HG02763 (cell line): Measurements from ENCODE around the gene CEND1.

Experiments
- ATAC-seq: cut with Tn5 transposase; IDR thresholded peaks from one replicate; pipeline ENCODE4 v1.9.1; 2021; ENCODE audit warnings: mild to moderate bottlenecking, moderate library complexity; ENCODE audit not compliant: unreplicated experiment

CEND1 gene

GRCh38 chr11:796565-797295 lies 6.8 kb upstream of the CEND1 start:
- no peak for ATAC-seq

- no peak for ATAC-seq
These were observed 6.0 kb upstream of the CEND1 start for GRCh38 chr11:795634-796564.

DNA sequence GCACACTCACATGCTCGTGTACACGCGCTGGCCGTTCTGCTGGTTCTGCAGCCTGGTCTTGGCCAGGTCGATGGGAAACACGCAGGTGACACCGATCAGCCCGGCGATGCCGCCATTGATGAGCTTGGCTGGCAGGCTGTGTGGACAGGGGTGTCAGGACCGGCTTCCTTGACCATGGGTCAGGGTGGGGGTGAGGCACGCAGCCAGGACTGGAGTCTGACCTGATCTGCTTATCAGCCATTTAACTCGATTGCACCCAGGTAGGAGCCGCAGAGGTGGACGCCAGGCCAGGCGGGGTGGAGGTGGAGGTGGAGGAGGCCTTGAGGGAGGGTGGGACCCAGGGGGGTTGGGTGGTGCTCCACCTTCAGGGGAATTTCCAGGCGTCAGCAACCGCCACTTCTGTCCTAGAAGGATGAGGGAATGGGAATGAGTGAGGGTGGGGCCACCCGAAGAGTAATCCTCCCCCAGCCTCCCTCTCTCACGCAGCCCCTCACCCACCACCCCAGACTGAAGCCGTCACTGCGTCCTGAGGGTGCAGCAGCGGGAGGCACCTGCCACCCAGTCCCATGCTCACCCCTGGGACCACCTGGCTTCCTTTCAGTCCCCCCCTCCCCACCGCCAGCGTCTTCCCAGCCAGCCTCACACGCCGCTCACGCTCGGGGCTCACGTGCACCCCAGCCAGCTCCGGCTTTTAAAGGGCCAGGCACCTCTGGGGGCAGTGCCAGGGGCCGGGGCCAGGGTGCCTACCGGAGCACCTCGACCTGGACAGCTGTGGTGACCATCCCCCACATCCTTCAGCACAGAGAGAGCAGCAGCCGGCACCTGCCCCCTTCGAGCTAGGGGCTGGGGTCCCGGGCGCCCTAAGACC lies 5.1 kb upstream of the CEND1 start:
- ATAC-seq = no peak

- no peak for ATAC-seq
These were observed 4.3 kb upstream of the CEND1 start for GRCh38 chr11:794013-794765.

DNA sequence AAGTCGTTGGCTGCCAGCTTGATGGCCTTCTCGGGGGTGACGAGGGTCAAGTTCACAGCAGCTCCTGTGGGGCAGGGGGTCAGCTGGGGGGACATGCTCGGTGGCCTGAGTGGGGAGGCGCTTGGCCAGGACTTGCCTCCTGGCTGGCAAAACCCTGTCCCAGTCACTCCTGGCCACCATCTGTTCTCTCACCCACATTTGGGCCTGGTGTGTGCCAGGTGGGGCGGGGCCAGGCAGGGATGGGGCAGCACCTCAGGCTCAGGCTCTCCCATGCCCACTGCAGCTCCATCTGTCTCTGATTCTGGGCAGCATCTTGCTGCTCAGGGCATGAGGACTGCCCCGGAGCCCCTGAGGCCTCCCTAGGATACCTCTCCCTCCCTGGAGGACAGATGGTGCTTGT lies 3.7 kb upstream of the CEND1 start:
- no peak for ATAC-seq

GRCh38 chr11:792873-793272 lies 3.0 kb upstream of the CEND1 start:
- no peak for ATAC-seq

- no peak for ATAC-seq
These were observed 2.6 kb upstream of the CEND1 start for GRCh38 chr11:792535-792821.

- no peak for ATAC-seq
These were observed 2.0 kb upstream of the CEND1 start for GRCh38 chr11:791658-792534.

GRCh38 chr11:790721-791564 lies 1.1 kb upstream of the CEND1 start:
- no peak for ATAC-seq

DNA sequence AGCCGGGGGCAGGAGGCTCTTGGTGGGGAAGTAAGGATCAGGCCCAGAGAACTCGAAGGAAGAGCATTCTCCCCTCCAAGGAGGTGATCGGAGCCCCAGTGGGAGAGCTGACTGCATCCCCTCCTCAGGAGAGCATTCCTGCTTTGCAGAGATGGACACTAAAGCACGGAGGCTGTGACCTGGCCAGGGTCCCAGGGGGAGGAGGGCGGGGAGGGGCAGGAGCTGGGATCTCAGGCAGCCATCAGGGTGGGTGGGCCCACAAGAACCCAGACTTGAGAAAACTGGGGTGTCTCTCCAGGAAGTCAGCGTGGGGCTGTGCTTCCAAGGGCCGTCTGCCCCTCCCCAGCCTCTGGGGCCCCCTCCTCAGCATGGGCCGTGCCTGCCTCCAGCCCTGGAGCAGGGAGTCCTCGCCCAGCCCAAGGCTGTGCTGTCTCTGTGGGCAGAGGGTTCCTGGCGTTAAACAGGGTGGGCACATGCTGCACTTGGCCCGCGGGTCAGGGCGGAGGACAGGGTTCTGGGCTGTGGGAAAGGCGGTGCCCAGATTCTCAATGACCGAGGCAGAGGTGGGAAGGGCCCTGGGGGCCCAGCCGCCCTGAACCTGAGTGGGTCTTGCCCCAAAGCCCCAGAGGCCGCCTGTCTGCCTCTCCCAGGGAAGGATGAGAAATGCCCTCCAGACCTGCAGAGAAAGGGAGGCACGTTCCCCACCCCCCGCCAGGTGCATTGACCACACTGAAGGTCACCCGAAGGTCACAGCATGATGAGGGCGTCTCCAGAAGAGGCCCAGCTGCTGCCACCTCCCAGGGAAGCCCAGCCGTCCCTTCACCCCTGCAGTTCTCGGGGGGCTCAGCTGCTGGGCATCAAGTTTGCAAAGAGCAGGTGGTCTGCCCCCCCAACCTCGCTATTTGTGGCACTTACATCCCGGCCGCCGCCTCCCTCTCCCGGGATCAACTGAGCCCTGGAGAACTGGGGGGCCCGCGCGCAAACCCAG lies 643 bp downstream of the CEND1 start:
- no peak for ATAC-seq

DNA sequence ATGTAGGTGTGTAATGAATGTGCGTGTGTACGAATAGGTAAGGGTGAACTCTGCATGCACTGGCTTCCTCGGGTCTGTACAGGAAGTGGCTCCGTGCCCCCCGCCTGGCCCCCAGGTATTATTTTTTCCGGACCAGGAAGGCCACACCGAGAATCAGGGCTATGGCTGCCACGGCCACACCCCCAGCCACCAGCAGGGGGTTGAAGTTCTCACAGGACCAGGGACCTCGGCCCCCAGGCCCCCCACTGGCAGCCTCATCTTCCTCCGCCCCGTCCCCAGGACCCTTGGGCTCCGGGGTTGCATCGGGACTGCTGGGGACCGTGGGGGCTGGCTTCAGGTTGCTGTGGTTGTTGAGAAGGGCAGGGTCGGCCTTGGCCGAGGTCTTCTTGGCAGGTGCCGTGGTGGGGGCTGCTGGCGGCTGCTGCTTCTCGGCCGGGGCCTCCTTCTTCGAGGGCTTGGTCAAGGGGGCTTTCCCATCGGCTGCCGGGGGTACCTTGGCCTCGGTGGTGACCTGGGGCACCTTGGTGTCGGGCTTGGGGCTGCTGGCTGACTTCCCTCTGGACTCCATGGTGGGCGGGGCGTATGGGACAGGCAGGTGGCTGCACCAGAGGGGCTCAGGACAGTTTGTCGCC lies 1.8 kb downstream of the CEND1 start:
- ATAC-seq = no peak

GRCh38 chr11:787084-787675 lies 2.7 kb downstream of the CEND1 start:
- ATAC-seq = no peak

- no peak for ATAC-seq
These were observed 3.4 kb downstream of the CEND1 start for GRCh38 chr11:786235-787083.

GRCh38 chr11:783581-784015 lies 6.3 kb downstream of the CEND1 start:
- no peak for ATAC-seq

GRCh38 chr11:782264-783174 lies 7.4 kb downstream of the CEND1 start:
- no peak for ATAC-seq
